ENCODE results near the gene VPS4B.

DNA sequence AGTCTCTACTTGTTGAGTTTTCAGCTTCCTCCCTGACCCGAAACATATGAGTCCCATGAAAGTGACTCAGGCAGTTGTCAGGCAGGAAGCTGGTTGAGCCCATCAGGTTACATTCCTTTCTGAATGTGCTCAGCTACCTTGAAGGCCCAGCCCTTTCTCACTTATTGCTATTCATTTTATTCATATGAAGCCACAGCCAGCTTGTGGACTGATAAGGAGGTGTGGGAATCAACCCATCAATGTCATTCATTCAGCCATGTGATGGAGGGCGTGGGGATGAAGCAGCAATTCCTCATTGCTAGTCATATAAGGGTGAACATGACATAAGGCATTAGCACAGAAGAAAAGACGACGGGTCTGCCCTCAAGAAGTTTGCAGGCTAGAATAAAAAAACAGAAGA is 5.3 kb upstream of the VPS4B start:
- TF ChIP-seq CTCF (IDR thresholded peaks at IDR 0.05): no peak
- no peak for TF ChIP-seq POLR2A (IDR thresholded peaks at IDR 0.05; ENCODE audit: low read depth)
- no peak for TF ChIP-seq EP300 (IDR thresholded peaks at IDR 0.05)
- TF ChIP-seq POLR2AphosphoS5 (IDR thresholded peaks at IDR 0.05): no peak

Data from esophagus muscularis mucosa (tissue), 4 donors.